Gastrocnemius medialis (tissue), 4 donors: ENCODE measurements around the gene MTG2. TPM values are rescaled to one million over a fixed set of nuclear protein-coding genes. Genes with fewer than 3 reads are reported as not detected.

ENCODE experiments used
- ATAC-seq, 2 donors: fragments of 150-250 bp; one replicate each; pipeline ENCODE4 v1.9.1; 2016
- DNase-seq, 2 donors: peaks; one replicate each; pipeline ENCODE4 v3.0.0-alpha.2; 2019
- H3K27ac ChIP-seq, 4 donors: fragments of 200-600 bp; sonication (generic); 1 replicate in 1 of 4; 2 replicates in 3 of 4; pipeline ENCODE4 v1.5.1; 2016 to 2018; ENCODE audit warnings: mild to moderate bottlenecking in 2 of 4, moderate library complexity in 1 of 4
- H3K27me3 ChIP-seq, 3 donors: fragments of 200-600 bp; sonication (generic) in 2 of 3; 1 replicate in 1 of 3; 2 replicates in 2 of 3; pipeline versions ENCODE4 v1.5.1 to v1.6.0; 2016 to 2019; ENCODE audit warnings: mild to moderate bottlenecking in 1 of 3, moderate library complexity in 1 of 3
- H3K36me3 ChIP-seq, 2 donors: fragments of 200-600 bp; sonication (generic) in 1 of 2; one replicate each; pipeline ENCODE4 v1.5.1; 2017 to 2018
- H3K4me1 ChIP-seq, 2 donors: fragments of 200-600 bp; sonication (generic) in 1 of 2; one replicate each; pipeline ENCODE4 v1.5.1; 2016 to 2017; ENCODE audit warnings: mild to moderate bottlenecking in 2 of 2
- H3K4me3 ChIP-seq, 4 donors: fragments of 200-600 bp; sonication (generic) in 3 of 4; 1 replicate in 1 of 4; 2 replicates in 3 of 4; pipeline ENCODE4 v1.5.1; 2016 to 2019; ENCODE audit warnings: mild to moderate bottlenecking in 2 of 4
- H3K9me3 ChIP-seq, 3 donors: fragments of 200-600 bp; sonication (generic) in 2 of 3; 1 replicate in 1 of 3; 2 replicates in 2 of 3; pipeline ENCODE4 v1.5.1; 2016 to 2019
- CTCF ChIP-seq, 5 experiments: fragments of 450-650 bp in 3 of 5; fragments of 200-600 bp in 2 of 5; sonication (generic) in 2 of 5; IDR thresholded peaks in 4 of 5; conservative IDR thresholded peaks in 1 of 5; 1 replicate in 4 of 5; 2 replicates in 1 of 5; pipeline ENCODE4 v1.5.1; 2016 to 2019; ENCODE audit warnings: antibody characterized with exemption in 5 of 5, mild to moderate bottlenecking in 3 of 5, moderate library complexity in 3 of 5
- POLR2A ChIP-seq, 2 donors: fragments of 450-650 bp; IDR thresholded peaks; one replicate each; pipeline ENCODE4 v1.6.1; 2017; ENCODE audit warnings: antibody characterized with exemption in 2 of 2, mild to moderate bottlenecking in 2 of 2, moderate library complexity in 2 of 2
- in situ Hi-C, 4 donors: fragments of 200-750 bp; cut with MboI; loops; one replicate each; pipeline versions ENCODE4 v1.15.0 to v1.8.0; 2017; ENCODE audit warnings: low sequenced_read_pairs in 4 of 4
- intact Hi-C: fragments of 100-400 bp; cut with DNase I; formaldehyde crosslinking; loops from one replicate; pipeline ENCODE4 v1.15.1; 2023; ENCODE audit warnings: low total_unique reads
- total RNA-seq, 4 donors: library from RNA; depleted of rRNA; stranded (reverse); fragments of >200 nt; gene quantifications; one replicate each; pipeline versions ENCODE4 v1.1.0 to v1.2.3, GENCODE V29; 2016

MTG2 gene
- total RNA-seq, 4 donors from 2014 or later = 21.0 to 50.8 (median 29.3) TPM

- Histone ChIP-seq H3K27ac (peak overlapping the region; percentile 81 to 92 (median 88)), H3K36me3 (no peaks in the 10 kb centered on the region), H3K27me3 (no peaks in the 10 kb centered on the region), H3K9me3 (no peaks in the 10 kb centered on the region), H3K4me1 (peaks cover 54 to 69% of the 10 kb centered on the region in 2 donors), H3K4me3 (no peak overlapping the region)
- DNase-seq = peak; percentile 30 to 71
- no peak for TF ChIP-seq CTCF (IDR thresholded peaks at IDR 0.05 in 4 of 5, conservative IDR thresholded peaks at IDR 0.05 in 1 of 5)
- TF ChIP-seq POLR2A (IDR thresholded peaks at IDR 0.05) = no peak
- in situ Hi-C loops (no loop called here), intact Hi-C loops (no loop called here)
- ATAC-seq = peak; percentile 29 to 30
Observed at GRCh38 chr20:62244644-62245108, 61.8 kb downstream of the MTG2 start.

- no peak for DNase-seq
- ATAC-seq = no peak
- no peaks in the 10 kb centered on the region for H3K36me3 ChIP-seq
- H3K4me3 ChIP-seq = no peak overlapping the region
- intact Hi-C loops (no loop called here), in situ Hi-C loops (no loop called here)
- H3K27me3 ChIP-seq = no peaks in the 10 kb centered on the region
- H3K27ac ChIP-seq = peak overlapping the region; percentile 81 to 92 (median 88)
- H3K9me3 ChIP-seq = no peaks in the 10 kb centered on the region
- peaks cover 57 to 58% of the 10 kb centered on the region in 2 donors for H3K4me1 ChIP-seq
- TF ChIP-seq CTCF (IDR thresholded peaks at IDR 0.05 in 4 of 5, conservative IDR thresholded peaks at IDR 0.05 in 1 of 5) (no peak), POLR2A (IDR thresholded peaks at IDR 0.05) (no peak)
Observed at GRCh38 chr20:62245911-62246280, 63.1 kb downstream of the MTG2 start.

DNA sequence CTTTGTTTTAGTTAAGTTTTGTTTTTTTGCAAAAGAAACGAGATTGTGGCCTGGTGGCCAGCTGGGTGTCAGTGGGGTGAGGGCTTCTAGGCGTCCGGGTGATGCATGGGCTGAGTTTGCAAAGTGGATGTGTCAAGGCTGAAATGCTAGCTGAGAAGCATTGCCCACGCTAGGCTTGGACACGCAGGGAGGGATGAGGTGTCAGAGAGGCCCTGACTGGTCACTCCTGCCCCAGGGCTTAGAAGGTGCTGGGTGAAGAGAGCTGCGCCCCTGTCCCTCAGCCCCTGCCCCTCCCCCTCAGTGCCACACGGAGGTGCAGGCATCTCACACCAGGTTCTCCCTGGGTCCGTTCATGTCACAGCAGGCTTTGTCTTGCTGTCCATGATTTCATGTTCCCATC lies 63.6 kb downstream of the MTG2 start:
- no peaks in the 10 kb centered on the region for H3K9me3 ChIP-seq
- no peaks in the 10 kb centered on the region for H3K27me3 ChIP-seq
- DNase-seq = no peak
- H3K4me3 ChIP-seq = no peak overlapping the region
- in situ Hi-C loops (no loop called here), intact Hi-C loops (no loop called here)
- H3K27ac ChIP-seq = peak overlapping the region; percentile 81 to 92 (median 88)
- ATAC-seq = peak in 1 of 2 donors; percentile 17
- peaks cover 57% of the 10 kb centered on the region in 2 donors for H3K4me1 ChIP-seq
- no peaks in the 10 kb centered on the region for H3K36me3 ChIP-seq
- TF ChIP-seq CTCF (IDR thresholded peaks at IDR 0.05 in 4 of 5, conservative IDR thresholded peaks at IDR 0.05 in 1 of 5) = no peak
- no peak for TF ChIP-seq POLR2A (IDR thresholded peaks at IDR 0.05)

GRCh38 chr20:62246872-62247652 lies 64.2 kb downstream of the MTG2 start:
- intact Hi-C loops = no loop called here
- H3K4me3 ChIP-seq = no peak overlapping the region
- no peaks in the 10 kb centered on the region for H3K36me3 ChIP-seq
- TF ChIP-seq POLR2A (IDR thresholded peaks at IDR 0.05) (peak in 1 of 2 donors; percentile 16), CTCF (IDR thresholded peaks at IDR 0.05 in 4 of 5, conservative IDR thresholded peaks at IDR 0.05 in 1 of 5) (no peak)
- ATAC-seq = peak; percentile 86 to 90
- peaks cover 51 to 54% of the 10 kb centered on the region in 2 donors for H3K4me1 ChIP-seq
- H3K27ac ChIP-seq = peak overlapping the region; percentile 81 to 92 (median 88)
- H3K27me3 ChIP-seq = no peaks in the 10 kb centered on the region
- no peaks in the 10 kb centered on the region for H3K9me3 ChIP-seq
- peak; percentile 88 to 95 for DNase-seq
- in situ Hi-C loops = no loop called here
